SU-DHL-6 (cell line): ENCODE data around the gene LTBP4.

Source experiments
- EZH2phosphoT487 ChIP-seq: fragments of 200-600 bp; sonication (generic), shearing (Covaris generic); conservative IDR thresholded peaks from 2 replicates; pipeline ENCODE4 v1.6.1; 2018; ENCODE audit warnings: mild to moderate bottlenecking, antibody characterized with exemption, low read length, moderate library complexity, mixed read lengths
- TF ChIP-seq, protein P1 (sequence below): fragments of 200-600 bp; sonication (generic); IDR thresholded peaks from one replicate; pipeline ENCODE4 v1.5.1; 2017; ENCODE audit warnings: antibody characterized with exemption, mild to moderate bottlenecking, low read length, moderate library complexity; ENCODE audit not compliant: insufficient read depth, poor library complexity, severe bottlenecking

GRCh38 chr19:40599331-40599901 lies 1.8 kb upstream of the LTBP4 start:
- TF ChIP-seq, protein P1, sequence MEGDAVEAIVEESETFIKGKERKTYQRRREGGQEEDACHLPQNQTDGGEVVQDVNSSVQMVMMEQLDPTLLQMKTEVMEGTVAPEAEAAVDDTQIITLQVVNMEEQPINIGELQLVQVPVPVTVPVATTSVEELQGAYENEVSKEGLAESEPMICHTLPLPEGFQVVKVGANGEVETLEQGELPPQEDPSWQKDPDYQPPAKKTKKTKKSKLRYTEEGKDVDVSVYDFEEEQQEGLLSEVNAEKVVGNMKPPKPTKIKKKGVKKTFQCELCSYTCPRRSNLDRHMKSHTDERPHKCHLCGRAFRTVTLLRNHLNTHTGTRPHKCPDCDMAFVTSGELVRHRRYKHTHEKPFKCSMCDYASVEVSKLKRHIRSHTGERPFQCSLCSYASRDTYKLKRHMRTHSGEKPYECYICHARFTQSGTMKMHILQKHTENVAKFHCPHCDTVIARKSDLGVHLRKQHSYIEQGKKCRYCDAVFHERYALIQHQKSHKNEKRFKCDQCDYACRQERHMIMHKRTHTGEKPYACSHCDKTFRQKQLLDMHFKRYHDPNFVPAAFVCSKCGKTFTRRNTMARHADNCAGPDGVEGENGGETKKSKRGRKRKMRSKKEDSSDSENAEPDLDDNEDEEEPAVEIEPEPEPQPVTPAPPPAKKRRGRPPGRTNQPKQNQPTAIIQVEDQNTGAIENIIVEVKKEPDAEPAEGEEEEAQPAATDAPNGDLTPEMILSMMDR = no peak
- TF ChIP-seq EZH2phosphoT487 = no peak
